ENCODE data around the gene IPO13.

IPO13 gene

DNA sequence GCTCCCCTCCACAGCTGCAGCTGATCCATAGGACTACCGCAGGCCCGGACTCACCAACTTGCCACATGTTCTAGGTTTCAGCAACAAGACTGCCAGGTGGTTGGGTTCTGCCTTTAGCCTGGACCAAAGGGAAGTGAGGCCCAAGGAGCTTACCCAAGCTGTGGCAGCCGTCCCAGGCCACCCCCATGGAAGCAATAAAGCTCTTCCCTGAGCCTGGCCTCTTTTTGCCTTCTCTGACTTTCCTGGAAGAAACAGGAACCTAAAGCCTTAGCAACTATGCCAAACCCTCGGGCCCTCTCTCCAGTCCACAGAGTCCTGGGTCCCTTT, 15.8 kb upstream of the IPO13 start:
- DNase-seq: no peak

DNA sequence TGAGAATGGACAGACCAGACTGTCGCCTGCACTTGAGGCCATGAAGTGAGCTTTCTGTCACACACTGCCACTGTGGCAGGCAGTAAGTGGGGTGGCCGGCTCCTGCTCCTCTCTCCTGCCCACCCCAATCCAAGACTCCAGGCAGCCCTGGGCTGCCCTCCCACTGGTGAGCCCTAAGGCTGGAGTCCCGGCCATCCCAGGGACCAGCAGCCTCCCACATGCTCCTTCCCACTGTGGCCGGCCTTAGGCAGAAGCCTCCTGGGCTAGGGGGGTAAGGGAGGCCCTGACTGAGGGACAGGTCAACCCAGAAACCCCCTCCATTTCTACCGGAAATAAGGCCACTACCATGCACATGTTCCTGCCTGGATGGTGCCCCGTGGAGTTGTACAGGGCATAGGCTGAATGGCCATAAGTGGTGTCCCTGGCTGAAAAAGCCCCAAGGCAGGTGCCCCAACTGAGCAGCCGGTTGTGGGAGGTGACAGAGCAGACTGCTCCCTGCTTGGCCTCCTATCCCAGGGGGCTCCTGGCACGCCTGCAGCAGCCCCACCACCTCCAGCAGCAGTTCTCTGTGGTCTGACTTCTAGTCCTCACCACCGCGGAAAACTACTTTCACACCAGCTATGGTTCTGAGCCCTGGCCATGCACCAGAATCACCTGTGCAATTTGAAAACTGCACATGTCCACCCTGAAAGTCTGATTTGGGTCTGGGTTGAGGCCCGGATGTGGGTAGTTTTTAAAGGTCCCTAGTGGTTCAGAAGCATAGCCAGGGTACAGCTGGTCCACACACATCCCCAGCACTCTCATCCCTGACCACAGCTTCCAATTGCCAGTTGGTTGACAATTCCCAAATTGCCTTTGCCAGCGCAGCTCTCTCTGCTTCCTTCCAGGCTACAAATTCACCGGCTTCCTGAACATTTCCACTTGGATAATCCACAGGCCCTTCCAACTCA, 14.8 kb upstream of the IPO13 start:
- no peak for DNase-seq

DNA sequence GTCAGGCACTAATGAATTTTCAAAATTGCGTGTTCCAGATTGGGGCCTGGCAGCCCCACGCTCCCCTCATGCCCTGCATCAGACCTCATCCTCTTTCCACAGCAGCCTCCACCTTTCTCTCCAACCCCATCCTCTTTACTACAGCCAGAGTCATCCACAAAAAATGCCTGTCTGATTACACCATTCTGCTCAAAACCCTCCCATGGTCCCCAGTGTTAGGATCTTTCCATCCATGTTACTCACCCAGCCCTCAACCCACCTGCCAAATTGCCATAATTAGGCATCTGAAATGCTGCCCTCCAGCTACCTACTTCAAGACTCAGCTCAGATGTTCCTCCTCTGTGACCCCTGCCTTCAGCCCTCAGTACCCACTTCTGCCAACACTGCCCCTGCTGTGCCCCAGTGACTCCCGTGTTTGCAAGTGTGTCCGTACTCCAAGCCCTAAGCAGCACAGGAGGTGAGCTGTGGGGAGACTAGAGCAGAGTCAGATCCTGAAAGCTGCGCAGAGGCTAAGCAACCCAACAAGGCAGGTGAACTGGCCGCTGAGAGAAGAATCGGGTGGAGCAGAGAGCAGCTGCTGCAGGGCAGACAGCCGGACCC, 13.9 kb upstream of the IPO13 start:
- no peak for DNase-seq

DNA sequence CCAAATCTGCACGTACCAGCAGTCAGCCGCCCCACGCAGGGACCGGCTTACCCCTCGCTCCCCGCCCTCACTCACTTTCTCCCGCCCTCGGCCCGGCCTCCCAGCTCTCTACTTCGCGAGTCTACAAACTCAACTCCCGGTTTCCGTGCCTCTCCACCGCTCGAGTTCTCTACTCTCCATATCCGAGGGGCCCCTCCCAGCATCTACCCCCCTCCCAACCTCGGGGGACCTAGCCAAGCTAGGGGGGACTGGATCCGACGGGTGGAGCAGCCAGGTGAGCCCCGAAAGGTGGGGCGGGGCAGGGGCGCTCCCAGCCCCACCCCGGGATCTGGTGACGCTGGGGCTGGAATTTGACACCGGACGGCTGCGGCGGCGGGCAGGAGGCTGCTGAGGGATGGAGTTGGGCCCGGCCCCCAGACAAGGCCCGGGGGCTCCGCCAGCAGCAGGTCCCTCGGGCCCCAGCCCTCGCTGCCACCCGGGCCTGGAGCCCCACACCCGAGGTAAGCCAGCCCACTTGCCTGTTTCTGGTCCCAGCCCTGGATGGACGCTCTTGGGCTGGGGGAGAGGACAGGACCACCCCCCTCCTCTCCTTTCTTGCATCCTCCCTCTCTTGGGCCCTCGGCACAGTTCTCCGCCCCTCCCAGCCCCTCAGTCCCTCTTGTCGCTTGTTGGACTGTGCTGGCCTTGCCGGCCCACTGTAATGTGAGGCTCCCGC, 13.2 kb upstream of the IPO13 start, which contains the start of gene ARTN:
Gene ARTN, plus strand, starts transcription at position 416 of the 715 bp plus-strand sequence. CDS start 1,856 bp downstream, outside the sequence.
- DNase-seq: no peak

DNA sequence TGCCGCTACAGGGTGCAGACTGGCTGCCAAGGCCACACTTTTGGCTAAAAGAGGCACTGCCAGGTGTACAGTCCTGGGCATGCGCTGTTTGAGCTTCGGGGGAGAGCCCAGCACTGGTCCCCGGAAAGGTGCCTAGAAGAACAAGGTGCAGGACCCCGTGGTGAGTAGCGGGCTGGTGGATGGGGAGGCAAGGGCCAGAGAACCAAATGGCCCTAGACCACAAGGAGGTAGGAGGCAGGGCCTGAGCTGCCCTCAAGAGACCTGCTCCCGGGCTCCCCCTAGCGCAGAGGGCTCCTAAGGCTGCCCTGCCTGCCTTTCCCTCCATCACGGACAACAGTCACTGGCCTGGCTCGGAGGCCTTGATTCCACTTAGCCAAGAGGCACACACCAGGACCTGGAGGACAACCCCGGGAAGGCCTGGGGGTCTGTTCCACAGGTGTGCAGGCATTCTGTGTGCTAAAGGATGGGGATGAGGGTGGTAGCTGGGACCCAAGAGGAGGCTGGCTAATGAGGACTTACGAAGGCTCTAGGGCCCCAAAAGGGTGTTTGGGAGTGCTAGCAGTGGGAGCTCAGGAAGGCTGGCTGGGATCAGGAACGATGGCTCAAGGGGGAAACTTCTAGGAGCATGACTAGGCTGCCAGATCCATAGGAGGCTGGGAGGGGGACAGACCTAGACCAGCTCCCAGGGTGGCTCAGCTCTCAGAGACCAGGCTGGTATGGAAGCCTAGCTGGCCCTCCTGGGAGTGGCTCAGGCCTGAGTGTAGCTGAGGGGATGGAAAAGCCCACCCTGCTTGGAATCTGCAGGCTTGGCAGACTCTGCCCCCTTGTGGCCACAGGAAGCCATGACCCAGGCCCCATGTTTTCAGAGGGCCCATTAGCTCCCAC, 12.4 kb upstream of the IPO13 start:
- peak; percentile 64 for DNase-seq

DNA sequence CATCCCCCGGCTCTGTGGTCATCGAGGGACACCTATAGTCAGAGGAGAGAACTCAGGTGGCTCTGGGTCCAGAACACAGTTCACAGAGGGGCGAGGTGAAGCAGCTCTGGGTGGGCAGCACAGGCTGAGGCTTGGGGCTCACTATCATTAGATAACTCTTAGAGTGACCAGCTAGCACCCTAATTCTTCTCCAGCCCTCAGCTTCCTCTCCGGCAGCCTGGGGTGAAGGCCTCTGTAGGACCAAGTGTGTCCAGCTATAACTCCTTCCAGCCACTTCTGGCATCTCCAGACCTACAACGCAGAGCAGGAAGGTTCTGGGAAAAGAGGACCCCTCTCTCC, 11.8 kb upstream of the IPO13 start:
- DNase-seq: no peak

DNA sequence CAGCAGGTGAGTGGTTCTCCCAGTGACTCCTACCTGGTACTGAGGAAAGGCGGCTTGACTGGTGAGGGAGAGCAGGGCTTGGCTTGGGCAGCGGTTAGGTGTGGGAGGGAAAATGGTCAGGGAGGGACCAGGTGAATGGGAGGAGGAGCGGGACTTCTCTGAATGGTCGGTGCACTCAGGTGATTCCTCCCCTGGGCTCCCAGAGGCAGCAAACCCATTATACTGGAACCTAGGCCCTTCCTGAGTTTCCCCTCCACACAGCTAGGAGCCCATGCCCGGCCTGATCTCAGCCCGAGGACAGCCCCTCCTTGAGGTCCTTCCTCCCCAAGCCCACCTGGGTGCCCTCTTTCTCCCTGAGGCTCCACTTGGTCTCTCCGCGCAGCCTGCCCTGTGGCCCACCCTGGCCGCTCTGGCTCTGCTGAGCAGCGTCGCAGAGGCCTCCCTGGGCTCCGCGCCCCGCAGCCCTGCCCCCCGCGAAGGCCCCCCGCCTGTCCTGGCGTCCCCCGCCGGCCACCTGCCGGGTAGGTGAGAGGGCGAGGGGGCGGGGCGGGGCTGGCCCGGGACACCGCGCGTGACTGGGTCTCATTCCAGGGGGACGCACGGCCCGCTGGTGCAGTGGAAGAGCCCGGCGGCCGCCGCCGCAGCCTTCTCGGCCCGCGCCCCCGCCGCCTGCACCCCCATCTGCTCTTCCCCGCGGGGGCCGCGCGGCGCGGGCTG, 10.9 kb upstream of the IPO13 start:
- DNase-seq: no peak

- DNase-seq: no peak
These were observed 10.2 kb upstream of the IPO13 start for GRCh38 chr1:43936431-43937151.

DNA sequence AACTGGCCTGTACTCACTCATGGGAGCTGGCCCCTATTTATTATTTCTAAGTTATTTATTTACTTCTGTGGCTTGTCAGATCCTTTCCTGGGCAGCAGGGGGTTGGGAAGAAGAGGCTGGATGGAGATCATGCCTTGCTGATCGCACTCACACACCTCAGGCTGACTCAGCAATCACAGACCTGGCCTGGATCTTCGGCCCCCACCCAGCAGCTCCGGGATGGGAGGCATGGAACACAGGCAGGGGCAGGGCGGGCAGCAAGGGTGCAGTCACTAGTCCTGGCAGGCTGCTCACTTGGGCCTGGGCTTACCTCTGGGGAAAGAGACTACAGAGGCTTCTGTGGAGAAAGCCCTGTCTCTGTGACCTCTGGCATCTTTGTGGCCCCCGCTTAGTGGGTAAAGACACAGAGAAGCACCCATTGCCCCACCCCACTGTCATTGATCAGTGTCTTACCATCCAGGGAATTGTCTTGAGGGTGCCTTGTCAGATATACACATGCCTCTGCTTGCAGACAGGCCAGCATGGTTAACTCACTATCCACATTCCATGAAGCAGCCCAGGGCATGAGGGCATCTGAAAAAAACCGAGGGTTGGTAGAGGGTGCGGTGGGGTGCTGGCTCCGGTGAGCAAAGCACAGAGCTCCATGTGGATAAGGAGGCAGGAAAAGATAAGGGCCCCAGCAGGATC, 9.4 kb upstream of the IPO13 start:
- no peak for DNase-seq

DNA sequence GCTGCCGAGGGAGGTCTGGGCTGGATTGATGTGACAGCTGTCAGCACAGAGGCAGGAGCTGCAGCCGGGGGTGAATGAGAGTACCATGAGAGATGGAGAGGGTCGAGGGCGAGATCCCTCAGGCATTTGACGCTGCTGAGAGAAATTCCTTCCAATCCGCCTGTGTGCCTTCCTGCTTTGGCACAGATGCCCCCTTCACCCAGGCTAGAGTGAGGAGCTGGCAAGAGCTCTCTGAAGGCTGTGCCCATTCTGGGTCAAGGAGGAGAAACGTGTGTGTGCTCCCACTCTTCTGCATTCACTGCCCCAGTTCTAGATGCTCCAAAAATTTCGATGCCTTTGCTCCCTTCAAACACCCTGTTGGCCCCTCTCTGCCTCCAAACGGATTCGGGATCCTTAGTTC, 8.4 kb upstream of the IPO13 start:
- no peak for DNase-seq

DNA sequence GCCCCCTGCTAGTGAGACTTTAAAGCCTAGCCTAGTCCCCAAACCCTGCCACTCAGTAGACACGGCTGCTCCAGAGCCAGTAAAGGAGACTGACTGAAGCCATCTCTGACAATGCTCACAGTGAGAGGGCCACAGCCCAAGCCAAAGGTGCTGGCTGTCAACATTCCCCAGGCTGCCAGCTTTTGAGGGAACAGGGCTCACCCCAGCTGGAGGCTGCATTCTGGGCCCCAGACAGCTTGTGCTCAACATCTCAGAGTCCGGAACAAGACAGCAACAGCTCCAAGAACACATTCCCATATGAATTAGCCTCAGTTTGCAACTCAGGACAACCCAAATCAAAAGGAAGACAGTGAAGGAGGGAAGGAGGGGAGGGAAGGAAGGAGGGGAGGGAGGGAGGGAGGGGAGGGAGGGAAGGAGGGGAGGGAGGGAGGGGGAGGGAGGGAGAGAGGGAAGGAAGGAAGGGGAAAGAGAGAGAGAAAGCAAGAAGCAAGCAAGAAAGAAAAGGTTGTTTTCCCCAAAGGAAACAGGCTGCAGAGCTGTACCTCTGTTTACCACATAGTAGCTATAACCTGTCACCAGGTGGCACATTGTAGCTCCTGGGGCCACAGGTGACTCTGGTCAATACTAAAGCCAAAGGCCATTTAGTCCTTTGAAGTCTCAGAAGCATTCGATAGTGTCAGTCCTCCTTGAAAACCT, 7.7 kb upstream of the IPO13 start:
- DNase-seq: no peak

DNA sequence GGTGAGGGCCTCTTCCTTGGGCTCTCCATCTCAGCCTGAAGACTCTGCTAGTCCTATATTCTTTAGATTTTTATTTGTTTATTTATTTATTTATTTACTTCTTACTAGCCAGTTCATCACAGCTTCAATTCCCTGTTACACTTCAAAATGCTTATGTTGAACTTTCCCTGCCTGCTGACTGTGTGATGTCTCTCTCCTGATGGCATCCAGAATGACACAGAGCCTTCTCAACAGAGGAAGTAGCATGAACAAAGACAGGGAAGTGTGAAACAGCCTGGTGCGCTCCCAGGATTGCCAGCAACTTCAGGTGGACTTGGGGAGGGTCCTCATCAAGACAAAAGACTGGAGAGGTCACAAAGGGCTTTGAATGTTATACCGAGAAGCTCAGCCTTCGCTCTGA, 4.3 kb upstream of the IPO13 start:
- DNase-seq: no peak

- no peak for DNase-seq
These were observed 1.9 kb upstream of the IPO13 start for GRCh38 chr1:43944860-43945259.

DNA sequence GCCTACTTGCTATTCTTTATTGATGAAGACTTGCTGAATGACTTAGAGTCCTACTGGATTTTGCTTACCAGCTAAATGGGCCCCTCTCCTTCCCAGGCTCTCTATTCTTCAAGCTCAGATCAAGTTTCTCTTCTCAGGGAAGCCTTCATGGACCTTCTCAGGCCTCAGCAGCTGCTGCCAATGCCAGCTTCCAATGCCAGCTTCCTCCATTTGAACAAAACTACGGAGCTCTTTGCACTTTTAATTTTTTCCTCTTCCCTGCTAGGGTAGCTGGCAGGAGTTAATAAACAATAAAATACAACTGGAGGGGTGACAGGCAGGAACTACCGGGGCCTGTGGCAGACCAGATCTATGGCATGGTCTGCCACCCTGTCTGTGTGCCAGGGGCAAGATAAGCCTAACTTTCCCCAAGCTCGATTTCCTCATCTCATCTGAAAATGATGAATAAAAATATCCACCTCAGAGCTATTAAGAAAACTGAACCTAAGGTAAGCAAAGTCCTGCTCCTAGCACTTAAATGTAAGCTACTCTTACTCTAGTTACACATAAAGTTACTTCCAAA, 995 bp upstream of the IPO13 start:
- DNase-seq: no peak

DNA sequence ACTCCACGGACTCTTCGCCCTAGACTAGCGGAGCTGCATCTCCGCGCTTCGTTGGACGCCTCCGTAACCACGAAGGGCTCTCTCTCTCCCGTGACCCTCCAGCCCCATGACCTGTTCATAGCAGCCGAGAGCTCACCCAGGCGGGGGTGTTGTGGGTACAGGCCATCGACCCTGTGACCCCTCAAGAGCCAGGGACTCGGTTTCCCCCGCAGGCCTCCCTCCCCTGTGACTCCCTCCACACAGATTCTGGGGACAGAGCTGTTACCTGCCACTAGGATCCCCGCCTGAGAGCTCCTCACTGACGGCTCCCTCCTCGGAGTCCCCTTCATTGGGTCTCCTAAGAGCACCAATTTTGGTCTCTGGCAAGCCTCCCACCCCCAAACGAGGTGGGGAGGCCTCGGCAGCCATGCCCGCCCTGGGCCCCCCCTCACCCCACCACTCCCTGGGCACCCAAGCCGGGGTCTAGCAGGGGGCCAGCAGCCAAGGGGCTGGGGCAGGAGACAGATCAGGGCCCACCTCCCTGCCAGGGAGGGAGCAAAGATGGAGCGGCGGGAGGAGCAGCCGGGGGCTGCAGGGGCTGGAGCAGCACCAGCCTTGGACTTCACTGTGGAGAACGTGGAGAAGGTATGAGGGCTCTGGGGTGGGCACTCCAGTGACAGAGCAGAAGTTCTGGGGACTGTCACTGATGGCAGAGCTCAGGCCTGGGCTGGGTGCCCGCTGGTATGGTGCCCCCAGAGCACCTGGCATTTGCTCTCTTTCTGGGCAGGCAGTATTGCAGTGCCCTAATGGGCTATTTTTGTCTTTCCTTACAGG, 517 bp downstream of the IPO13 start:
- DNase-seq: no peak

- no peak for DNase-seq
These were observed 1.2 kb downstream of the IPO13 start for GRCh38 chr1:43947874-43948437.

GRCh38 chr1:43949678-43950077, 2.9 kb downstream of the IPO13 start:
- no peak for DNase-seq

All from activated T-cell treated with anti-CD3 and anti-CD28 coated beads, Interleukin-2, amount 50 U/mL, for 1 hour (primary cell).